Dedifferentiated amniotic fluid mesenchymal stem cell (primary cell): ENCODE measurements around the gene MST1.

Source experiments
- DNase-seq: peaks from one replicate; pipeline ENCODE4 v3.0.0-alpha.2; 2016; ENCODE audit errors: extremely low spot score

Gene MST1

DNA sequence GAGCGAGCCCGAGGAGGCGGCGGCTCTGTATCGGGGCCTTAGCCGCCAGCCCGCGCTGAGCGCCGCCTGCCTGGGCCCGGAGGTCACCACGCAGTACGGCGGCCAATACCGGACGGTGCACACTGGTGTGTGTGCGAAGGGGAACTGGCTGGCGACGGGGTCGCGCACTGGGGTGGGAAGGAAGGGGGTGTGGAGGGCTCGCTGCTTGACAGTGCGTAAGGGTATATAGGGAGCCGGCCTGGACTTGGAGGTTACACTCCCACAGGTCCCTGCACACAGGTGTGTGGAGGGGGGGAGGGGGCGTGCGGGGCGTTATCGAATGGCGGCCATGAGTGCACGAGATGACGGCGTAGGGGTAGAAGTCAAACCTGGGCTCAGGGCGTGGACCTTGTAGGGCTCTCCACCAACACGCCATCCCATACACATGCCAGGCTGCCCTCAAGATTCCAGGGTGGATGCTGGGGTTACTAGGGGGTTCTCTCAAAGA is 14.7 kb downstream of the MST1 start:
- no peak for DNase-seq

DNA sequence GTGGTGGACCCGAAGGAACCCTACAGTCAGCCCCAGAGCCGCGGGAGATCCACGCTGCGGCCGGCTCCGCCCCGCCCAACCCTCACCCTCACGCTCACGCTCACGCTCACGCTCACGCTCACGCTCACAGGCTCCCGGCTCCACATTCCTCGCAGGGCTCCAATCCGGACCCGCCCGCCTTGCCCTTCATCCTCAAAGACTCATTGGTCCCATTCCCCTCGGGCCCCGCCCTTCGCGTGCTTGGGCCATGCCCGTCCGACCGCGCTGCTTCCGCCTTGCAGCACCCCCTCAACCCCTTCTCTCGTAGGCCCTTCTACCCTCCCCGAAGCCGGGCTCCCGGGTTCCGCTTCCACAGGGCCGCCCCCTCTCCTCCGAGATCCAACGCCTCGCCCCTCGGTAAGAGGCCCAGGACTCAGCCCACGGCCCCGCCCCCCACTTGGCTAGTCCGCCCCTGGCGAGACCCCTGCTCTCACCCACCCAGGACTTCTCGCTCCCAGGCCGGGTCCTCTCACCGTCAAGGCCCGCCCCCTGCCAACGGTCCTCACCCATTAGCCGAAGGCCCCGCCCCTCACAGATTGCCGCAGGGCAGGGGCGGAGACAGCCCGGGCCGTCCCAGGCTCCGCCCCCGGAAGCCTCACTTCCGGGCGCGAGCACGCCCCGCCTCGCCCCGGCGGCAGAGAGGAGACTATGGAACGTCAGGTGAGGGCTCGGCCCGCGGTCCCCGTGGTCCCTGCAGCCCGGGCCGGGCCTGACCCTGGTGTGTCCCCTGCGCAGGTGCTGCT is 15.4 kb downstream of the MST1 start, which contains the start of gene APEH:
APEH (plus strand) TSS at position 637 of the 782 bp plus-strand sequence; CDS start at position 688, 51 bp downstream.
- DNase-seq: peak; percentile 97

DNA sequence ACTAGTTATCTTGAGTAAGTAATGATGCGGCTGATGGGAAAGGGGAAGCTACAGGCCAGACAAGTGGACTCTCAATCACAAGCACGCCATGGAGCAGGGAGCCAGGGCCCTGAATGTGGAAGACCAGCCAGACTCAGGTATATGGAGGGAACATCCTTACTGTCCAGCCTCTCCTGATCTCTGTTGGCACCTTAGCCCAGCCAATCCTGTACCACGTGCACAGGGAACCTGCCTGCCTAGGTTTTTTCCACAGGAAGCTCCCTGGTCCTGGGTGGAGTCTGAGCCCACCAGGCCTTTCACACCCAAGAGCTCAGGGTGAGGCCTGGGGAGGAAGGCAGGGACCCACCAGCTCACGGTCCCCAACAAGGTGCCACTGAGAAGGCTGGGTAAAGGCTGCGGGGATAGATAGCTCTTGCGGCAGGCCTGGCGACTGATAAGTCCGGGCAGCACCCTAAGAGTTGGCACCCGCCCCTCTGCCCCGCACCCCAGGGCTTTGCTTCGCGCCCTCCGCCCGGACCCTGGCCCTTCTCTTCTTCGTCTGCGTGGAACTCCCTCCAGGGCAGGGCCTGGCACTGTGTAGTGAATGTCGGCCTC is 16.1 kb downstream of the MST1 start:
- no peak for DNase-seq

DNA sequence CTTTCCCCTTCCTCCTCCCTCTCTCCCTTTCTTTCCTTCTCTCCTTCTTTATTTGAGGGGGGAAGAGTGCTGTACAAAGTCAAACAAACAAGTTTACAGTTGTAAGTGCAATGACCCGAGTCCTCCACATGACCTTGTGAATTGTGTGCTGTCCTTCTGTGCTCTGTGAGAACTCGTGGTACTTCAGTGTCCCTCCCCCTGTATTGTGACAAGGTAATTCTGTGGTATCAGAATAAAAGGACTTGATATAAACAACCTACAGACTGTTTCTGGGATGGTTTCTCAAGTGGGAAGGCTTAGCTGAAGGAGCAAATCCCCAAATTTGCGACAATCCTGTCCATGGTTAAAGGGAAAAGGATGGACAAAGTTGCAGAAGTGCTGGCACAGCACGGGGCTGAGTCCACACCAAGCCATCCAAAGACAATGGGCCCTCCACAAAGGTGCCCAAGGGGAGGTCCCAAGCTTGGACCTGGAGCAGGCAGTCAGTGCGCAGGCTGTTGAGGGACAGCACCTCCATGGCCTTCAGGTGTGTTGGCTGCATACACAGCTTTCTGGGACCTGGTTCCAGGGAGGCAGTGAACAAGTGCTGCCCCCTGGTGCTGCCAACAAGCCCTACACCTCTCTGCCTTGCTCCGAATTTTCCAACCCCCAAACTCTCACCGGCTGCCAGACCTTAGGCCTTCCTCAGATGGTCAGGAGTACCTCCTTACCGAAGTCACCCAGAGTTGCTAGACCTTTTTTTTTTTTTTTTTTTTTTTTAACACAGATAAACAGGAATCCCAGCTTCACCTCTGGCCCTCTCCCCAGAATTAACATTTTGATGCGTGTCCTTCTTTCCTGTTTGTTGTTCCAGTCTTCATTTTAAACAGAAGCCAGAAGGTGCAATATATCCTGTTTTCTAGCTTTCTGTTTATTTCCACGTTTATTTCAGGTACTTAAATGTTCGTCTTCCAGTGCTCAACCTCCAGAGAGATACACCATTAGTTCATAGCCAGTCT is 17.7 kb downstream of the MST1 start:
- DNase-seq: peak; percentile 45

DNA sequence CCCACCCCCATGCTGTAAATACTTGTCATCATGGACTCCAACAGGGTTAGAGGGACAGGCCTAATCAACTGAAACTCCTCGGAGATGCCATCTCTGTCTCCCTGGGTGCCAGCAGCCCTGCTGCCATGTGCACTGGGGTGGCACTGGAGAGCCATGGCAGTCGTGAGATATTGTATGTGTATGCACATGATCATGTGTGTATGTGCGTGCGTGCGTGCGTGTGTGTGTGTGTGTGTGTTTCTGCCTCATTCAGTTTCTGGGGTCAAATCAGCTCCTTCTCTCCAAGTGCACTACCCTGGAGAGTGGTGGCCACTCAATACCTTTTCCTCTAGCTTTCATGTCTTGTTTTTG is 18.4 kb downstream of the MST1 start:
- DNase-seq: no peak

DNA sequence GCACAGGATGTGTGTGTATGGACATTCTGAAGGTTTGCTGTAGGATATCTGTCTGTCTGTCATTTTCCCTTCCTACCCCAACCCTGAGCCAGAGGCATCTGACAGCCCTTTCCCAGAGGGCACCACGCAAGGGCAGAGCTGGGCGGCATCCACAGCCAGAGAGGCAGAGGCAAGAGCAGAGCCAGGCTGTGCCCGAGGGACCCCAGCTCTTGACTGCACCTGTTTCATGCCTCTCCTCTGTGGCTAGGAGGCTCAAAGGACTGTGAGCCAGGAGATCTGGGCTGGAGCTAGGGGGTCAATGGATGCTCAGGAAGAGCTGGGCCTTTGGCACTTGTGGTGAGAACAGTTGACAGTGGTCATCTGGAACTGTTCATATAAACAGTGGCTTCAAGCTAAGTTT is 19.9 kb downstream of the MST1 start:
- DNase-seq: no peak

DNA sequence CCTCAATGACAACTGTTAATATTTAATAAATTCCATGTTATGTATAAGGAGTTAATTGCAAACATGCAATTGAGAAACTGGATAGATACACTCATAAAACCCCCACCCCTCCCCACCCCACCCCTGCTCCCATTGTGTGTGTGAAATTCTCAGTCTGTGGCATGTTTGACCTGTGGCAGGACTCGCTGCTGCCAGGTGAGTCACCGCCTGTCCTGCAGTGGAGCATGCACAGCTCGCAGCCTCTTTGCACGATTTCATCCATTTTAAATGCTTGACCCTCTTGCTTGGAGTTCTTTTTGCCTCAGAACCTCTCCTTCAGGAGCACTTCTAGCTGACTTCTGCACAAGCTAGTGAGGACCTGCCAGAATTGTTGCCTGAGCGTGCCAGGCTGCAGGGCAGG is 20.4 kb downstream of the MST1 start:
- DNase-seq: no peak

DNA sequence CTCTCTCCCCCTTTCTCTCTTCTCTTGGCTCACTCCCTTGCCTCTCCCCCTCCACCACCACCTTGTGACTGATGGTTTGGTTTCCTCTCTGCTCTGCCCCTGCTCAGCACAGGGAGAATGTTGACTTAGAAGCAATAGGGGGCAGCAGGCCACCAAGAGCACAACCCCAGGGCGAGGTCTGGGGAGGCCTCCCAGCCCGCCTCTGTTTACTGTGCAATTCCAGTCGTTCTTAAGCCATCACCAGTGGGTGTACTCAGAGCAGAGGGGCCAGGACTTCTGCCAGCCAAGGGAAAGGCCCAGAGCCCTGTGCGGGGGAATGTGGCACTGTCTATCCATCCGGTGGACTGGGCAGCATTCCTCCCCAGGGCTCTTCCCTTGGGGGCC is 20.9 kb downstream of the MST1 start:
- no peak for DNase-seq

DNA sequence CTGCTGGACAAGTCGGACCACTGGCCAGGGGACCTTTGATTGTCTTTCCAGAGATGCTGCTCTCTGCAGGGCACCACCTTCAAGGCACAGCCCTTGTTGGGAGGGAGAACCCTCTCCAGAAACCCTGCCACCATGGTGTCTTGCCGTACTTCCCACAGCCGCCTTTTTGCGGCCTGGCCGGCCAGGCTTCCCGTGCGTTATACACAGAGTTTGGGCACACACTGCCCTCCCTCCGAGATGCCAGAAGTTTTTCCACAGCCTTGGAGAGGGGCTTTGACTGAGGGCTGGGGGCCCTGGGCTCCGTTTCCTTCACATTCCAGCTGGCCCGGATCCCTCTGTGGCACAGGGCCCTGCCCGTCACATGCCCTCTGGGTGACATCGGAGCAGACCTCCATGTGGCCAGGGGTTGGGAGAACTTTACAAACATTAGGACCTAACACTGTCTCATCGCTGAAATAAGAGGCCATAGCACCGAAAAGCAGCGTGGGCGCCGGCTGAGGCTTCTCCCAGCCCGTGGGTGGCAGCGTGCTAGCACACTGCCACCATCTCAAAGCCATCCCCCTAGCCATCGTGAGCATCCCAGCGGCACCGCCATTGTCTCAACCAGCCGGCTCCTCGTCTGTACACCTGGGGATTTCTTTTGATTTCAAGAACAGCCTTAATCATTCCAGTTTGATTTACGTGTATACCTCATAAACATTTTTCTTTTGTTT is 21.4 kb downstream of the MST1 start:
- no peak for DNase-seq

DNA sequence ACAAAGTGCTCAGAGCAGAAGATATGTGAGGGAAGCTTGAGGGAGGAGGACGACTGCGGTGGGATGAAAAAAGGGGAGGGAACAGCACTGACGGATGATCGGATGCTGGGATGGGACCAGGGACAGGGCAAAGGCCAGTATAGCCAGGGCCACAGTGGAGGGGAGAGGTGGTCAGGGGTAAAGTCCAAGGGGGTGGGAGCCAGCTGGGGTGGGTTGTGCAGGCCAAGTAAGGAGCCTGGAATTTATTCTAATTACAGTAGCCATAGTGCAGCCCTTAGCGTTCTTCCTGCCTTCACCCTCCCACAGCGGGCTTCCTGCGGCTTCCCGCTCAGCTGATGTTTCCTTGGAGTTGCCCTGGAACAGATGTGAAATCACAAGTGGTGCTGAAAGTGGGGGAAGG is 22.7 kb downstream of the MST1 start:
- no peak for DNase-seq

DNA sequence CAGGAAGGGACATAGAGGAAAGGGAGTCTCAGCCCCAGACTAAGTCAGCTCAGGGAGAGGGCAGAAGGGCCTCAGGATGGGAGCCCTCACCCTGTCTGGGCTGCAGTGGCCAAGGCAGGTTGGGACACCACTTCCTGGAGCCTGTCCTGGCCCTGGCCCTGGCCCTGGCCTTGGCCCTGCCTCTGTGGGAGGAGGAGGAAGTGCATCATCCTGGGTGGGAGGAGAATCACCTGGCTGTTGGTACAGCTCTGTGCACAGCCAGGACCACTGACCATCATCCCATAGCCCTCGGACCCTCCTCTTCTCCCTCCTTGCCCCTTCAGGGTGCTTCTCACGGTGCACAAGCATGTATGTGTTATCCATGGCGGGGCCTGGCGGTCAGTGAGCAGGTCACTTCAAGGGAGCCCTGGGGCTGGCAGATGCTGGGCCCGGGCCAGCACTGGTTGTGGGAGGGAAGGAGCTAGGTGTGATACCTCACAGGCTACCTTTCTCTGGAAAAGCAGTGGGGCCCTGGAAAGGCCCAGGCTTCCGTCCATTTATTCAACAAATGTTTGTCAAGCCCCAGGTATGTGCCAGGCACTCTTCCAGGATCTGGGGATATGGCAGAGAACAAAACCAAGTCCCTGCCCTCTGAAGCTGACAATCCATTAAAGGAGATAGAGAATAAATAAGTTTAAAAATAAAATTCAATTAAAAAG is 23.3 kb downstream of the MST1 start:
- DNase-seq: no peak

DNA sequence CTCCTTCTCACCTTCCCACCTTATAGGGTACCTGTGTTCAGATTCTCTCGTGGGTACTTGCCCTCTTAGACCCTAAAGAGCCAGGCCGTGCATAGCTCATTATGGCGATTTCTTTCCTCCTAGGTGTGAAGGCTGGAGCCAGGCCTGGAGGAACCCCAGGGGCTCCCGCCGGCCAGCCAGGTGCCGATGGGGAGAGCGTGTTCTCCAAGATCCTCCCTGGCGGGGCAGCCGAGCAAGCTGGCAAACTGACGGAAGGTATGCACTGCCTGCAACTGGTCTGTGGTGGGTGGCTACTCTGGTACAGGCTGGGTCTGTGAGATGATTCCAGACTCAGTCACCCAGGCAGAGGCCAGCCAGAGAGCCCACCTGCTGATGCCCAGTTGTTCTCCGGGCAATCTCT is 25.0 kb downstream of the MST1 start:
- DNase-seq: no peak

DNA sequence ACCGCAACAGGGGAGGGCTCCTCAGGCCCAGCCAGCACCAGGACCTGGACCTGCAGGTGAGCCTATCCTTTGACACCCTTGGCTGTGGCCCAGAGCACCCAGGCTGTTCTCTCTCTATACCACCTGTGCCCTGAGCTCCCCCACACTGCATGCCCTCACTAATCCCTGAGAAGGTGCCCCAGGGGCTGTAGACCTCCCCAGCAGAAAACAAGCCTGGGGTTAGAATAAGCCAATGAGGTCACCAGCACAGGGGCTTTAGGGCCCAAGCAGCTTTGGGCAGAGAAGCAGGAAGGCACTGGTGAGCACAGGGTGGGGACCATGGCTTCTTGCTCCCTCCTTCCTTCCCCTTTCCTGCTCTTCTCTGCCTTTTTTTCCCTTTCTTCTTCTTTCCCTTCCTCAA is 25.4 kb downstream of the MST1 start:
- DNase-seq: no peak

DNA sequence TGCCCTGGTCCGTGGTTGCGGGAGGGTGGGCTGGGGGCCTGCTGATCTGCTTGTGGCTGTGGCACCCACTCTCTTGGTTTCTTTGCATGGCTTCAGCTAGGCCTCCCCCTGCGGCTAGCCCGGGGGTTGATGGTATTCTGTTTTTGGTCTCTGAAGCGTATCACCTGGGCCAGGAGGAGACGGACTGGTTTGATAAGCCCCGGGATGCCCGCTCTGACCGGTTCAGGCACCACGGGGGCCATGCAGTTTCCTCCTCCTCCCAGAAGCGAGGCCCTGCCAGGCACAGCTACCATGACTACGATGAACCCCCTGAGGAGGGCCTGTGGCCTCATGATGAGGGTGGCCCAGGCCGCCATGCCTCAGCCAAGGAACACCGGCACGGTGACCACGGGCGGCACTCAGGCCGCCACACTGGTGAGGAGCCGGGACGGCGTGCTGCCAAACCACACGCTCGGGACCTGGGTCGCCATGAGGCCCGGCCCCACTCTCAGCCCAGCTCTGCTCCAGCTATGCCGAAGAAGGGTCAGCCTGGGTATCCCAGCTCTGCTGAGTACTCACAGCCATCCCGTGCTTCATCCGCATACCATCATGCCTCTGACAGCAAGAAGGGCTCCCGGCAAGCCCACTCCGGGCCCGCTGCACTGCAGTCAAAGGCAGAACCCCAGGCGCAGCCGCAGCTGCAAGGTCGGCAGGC is 26.4 kb downstream of the MST1 start:
- DNase-seq: no peak

DNA sequence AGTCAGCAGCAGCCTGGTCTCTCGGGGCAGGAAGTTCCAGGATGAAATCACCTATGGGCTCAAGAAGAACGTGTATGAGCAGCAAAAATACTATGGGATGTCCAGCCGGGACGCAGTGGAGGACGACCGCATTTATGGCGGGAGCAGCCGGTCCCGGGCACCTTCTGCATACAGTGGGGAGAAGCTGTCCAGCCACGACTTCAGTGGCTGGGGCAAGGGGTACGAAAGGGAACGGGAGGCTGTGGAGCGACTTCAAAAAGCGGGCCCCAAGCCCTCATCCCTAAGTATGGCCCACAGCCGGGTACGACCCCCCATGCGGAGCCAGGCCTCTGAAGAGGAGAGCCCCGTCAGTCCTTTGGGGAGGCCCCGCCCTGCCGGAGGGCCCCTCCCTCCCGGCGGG is 27.3 kb downstream of the MST1 start:
- no peak for DNase-seq

DNA sequence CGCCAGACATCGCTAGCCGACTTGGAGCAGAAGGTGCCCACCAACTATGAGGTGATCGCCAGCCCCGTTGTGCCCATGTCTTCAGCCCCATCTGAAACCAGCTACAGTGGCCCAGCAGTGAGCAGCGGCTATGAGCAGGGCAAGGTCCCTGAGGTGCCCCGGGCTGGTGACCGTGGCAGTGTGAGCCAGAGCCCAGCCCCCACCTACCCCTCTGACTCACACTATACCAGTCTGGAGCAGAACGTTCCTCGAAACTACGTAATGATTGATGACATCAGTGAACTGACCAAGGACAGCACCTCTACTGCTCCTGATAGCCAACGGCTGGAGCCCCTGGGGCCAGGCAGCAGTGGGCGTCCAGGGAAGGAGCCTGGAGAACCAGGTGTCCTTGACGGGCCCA is 28.0 kb downstream of the MST1 start:
- DNase-seq: no peak

DNA sequence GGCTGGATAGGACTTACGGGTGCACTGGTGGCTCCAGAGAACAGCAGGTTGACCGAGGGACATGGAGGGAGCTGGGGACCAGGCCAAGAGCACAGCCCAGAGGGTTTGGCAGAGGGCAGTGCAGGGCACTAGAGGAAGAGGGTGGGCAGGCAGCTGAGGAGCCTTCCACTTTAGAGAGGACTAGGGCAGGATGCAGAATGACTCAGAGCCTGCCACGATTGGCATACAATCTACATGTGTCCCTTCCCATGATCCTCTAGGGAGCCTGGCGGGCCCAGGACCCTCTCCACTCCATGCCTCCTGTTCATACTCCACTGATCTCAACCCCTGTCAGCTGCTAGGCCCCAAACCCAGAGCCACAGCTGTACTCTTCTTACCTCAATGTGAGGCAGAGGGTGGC is 29.5 kb downstream of the MST1 start:
- no peak for DNase-seq

DNA sequence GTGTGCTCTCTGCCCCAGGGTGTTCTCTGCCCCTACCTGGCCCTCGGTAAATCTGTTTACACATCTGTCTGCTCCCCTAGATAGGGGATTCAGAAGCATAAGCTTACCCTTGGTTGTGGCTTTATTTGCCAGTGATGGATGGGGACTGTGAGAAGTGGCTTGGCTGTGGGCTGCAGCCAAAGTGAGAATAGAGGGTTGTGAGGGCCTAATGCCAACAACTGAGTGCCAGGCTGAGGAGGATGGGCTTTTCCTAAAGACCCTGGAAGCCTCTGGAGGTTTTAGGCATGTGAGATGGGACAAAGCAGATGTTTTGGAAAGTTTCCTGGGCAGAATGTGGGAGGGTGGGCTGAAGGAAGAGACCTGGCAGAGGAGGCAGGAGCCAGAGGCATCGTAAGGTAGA is 30.6 kb downstream of the MST1 start:
- no peak for DNase-seq

DNA sequence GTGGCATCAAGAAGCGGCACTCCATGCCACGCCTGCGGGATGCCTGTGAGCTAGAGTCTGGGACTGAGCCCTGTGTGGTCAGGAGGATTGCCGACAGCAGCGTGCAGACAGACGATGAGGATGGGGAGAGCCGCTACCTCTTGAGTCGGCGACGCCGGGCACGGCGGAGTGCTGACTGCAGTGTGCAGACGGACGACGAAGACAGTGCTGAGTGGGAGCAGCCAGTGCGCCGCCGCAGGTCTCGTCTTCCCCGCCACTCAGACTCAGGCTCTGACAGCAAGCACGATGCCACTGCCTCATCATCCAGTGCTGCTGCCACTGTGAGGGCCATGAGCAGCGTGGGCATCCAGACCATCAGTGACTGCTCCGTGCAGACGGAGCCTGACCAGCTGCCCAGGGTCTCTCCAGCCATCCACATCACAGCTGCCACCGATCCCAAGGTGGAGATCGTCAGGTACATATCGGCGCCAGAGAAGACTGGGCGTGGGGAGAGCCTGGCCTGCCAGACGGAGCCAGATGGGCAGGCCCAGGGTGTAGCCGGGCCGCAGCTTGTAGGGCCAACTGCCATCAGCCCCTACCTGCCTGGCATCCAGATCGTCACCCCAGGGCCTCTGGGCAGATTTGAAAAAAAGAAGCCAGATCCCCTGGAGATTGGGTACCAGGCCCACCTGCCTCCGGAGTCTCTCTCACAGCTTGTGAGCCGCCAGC is 31.9 kb downstream of the MST1 start:
- no peak for DNase-seq
